D721Med (cell line): Measurements from ENCODE around the gene PPFIA4.

ENCODE experiments used
- DNase-seq: peaks from one replicate; pipeline ENCODE4 v3.0.0; 2011; ENCODE audit warnings: low spot score; ENCODE audit not compliant: insufficient read length
- FAIRE-seq: peaks from 2 replicates; lab custom pipeline; 2011; peaks lifted over from hg19 to GRCh38; lab: Jason Lieb, UNC
- CTCF ChIP-seq: IDR thresholded peaks from 2 replicates; pipeline ENCODE4 v1.5.1; 2012; ENCODE audit warnings: mild to moderate bottlenecking, control low read depth; ENCODE audit not compliant: insufficient read depth; ENCODE audit errors: missing control alignments

PPFIA4 gene

DNA sequence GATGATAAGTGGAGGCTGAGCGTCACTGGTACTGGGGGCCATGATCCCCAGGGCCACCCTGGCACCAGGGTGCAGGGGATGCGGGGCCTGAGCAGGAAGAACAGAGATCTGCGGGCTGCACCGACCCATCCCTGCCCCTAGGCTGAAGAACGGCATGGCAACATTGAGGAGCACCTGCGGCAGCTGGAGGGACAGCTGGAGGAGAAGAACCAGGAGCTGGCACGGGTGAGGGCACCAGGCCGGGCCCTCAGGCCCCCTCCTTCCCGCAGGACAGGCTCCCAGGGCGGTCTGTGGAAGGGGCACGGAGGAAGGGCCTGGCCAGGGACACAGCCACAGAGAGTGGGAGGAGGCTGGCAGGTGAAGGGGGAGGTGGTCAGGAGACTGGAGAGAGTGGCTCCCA, 21.8 kb downstream of the PPFIA4 start:
- TF ChIP-seq CTCF, result no peak
- DNase-seq (no peak), FAIRE-seq (no peak)

- TF ChIP-seq CTCF, result no peak
- DNase-seq (no peak), FAIRE-seq (no peak)
Measured at GRCh38 chr1:203048555-203049051, 22.3 kb downstream of the PPFIA4 start.

DNA sequence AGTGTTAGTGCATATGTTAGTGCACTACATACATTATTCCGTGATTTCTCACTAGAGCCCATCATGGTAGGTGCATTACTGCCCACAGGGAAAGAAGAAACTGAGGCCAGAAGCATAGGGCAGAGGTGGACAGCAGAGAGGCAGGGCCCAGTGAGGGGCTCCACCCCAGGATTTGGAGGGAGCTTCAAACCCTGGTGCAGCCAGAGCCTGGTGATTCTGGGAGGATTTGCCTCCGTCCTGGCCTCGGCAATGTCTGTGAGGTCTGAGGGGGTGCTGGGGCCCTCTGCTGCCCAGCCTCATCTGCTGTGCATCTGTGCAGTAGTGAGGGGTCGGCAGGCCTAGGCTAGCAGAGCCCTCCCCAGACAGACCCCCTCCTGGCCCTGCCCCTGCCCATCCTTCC, 22.8 kb downstream of the PPFIA4 start:
- no peak for FAIRE-seq
- DNase-seq, result no peak
- no peak for TF ChIP-seq CTCF

GRCh38 chr1:203049576-203050180, 23.4 kb downstream of the PPFIA4 start:
- no peak for FAIRE-seq
- no peak for DNase-seq
- TF ChIP-seq CTCF, result no peak

DNA sequence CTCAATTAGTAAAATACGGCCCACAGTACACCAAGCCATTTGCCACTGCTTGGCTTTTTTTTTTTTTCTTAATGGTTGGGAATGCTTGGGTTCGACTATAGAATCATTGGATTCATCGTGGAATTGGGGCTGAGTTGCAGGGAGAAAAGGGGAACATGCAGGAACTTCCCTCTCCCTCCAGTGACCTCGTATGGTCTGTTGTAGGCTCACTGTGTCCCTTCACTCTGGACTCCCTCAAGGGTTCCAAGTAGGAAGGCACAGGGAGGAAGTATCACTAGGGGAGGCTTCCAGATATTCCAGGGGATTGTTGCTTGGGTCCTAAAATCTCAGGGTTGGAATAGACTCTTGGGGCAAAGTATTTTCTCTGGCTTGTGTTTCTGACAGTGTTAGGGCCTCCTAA, 24.5 kb downstream of the PPFIA4 start:
- FAIRE-seq (no peak), DNase-seq (no peak)
- TF ChIP-seq CTCF, result no peak

- FAIRE-seq (no peak), DNase-seq (no peak)
- TF ChIP-seq CTCF, result no peak
Measured at GRCh38 chr1:203051841-203052324, 25.6 kb downstream of the PPFIA4 start.

- no peak for TF ChIP-seq CTCF
- FAIRE-seq (no peak), DNase-seq (no peak)
Measured at GRCh38 chr1:203052601-203053000, 26.3 kb downstream of the PPFIA4 start.
